ENCODE measurements around the gene RBBP8NL. TPM values are rescaled to one million over a fixed set of nuclear protein-coding genes. Genes with fewer than 3 reads are reported as not detected.

The RBBP8NL gene
- total and polyA plus RNA-seq, 2 donors (not counting 3 experiments of a cell fraction or from before 2014, with no cell fraction given): not detected

DNA sequence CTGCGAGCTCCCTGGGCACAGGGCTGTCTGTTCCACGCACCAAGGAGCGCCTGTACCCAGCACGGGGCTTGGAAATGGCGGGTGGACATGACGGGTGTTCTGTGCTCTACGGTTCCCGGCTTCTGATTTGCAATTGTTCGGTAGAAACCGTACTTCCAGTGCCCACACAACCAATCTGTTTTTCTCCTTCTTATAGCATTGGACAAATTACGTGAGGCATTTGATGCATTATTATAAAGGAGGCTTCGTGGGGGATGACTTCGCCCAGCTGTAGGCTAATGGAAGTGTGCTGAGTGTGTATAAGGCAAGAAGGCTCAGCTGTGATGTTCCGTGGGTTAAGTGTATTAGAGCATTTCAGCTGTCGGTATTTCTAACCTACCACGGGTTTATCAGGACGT lies 50.3 kb downstream of the RBBP8NL start:
- no peak overlapping the region for H3K27ac ChIP-seq (ENCODE audit: insufficient read depth, low read depth, low read length)
- dilution Hi-C loops (cut with MboI; ENCODE audit: extremely low pct_ligation_motif_present, low sequenced_read_pairs) (no loop called here), intact Hi-C loops (cut with micrococcal nuclease) (no loop called here)
- H3K36me3 ChIP-seq (ENCODE audit: control insufficient read depth in 2 of 2, extremely low read depth in 1 of 2, insufficient read depth in 2 of 2, low read length in 2 of 2): no peaks in the 10 kb centered on the region
- H3K9ac ChIP-seq (replicated peaks; ENCODE audit: extremely low read depth, insufficient read depth, low read length): no peak overlapping the region
- no TSS peak for BruUV-seq (replicated peaks)
- no peak overlapping the region for H2AFZ ChIP-seq (ENCODE audit: low read depth, low read length)
- FAIRE-seq (no peak), DNase-seq (ENCODE audit: low read depth, low spot score) (no peak)
- H3K4me1 ChIP-seq (ENCODE audit: control insufficient read depth, extremely low read depth, insufficient read depth, low read length): peaks cover 15% of the 10 kb centered on the region
- H3K4me3 ChIP-seq (replicated peaks in 1 of 3; ENCODE audit: insufficient read depth in 1 of 3, low read depth in 1 of 3, low read length in 3 of 3): no peak overlapping the region
- H3K4me2 ChIP-seq (ENCODE audit: insufficient read depth, low read length): no peak overlapping the region
- no peaks in the 10 kb centered on the region for H4K20me1 ChIP-seq (replicated peaks; ENCODE audit: control insufficient read depth, extremely low read depth, insufficient read depth, low read length)
- TF ChIP-seq EZH2 (IDR thresholded peaks at IDR 0.05; ENCODE audit: borderline replicate concordance, low read depth, low read length, severe bottlenecking): no peak
- no peak for TF ChIP-seq POLR2AphosphoS5 (IDR thresholded peaks at IDR 0.05; ENCODE audit: insufficient read depth, low read depth, low read length)
- no peak for TF ChIP-seq FOS (IDR thresholded peaks at IDR 0.05; ENCODE audit: borderline replicate concordance, insufficient read depth, low read length)
- TF ChIP-seq GATA2 (IDR thresholded peaks at IDR 0.05; ENCODE audit: insufficient read depth, insufficient read length, low read depth, low read length): no peak
- TF ChIP-seq MYC (IDR thresholded peaks at IDR 0.05; ENCODE audit: low read depth, low read length): no peak
- TF ChIP-seq, protein P1, sequence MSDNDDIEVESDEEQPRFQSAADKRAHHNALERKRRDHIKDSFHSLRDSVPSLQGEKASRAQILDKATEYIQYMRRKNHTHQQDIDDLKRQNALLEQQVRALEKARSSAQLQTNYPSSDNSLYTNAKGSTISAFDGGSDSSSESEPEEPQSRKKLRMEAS (IDR thresholded peaks at IDR 0.05; ENCODE audit: insufficient read depth, insufficient read length): no peak
- TF ChIP-seq POLR2A (IDR thresholded peaks at IDR 0.05; ENCODE audit: low read depth, low read length): no peak
- TF ChIP-seq, protein P2, sequence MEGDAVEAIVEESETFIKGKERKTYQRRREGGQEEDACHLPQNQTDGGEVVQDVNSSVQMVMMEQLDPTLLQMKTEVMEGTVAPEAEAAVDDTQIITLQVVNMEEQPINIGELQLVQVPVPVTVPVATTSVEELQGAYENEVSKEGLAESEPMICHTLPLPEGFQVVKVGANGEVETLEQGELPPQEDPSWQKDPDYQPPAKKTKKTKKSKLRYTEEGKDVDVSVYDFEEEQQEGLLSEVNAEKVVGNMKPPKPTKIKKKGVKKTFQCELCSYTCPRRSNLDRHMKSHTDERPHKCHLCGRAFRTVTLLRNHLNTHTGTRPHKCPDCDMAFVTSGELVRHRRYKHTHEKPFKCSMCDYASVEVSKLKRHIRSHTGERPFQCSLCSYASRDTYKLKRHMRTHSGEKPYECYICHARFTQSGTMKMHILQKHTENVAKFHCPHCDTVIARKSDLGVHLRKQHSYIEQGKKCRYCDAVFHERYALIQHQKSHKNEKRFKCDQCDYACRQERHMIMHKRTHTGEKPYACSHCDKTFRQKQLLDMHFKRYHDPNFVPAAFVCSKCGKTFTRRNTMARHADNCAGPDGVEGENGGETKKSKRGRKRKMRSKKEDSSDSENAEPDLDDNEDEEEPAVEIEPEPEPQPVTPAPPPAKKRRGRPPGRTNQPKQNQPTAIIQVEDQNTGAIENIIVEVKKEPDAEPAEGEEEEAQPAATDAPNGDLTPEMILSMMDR (IDR thresholded peaks at IDR 0.05; ENCODE audit: extremely low read depth in 1 of 2, insufficient read depth in 1 of 2, low read depth in 1 of 2, low read length in 2 of 2): no peak
- no peak for TF ChIP-seq JUN (IDR thresholded peaks at IDR 0.05; ENCODE audit: borderline replicate concordance, insufficient read depth, insufficient read length, low read depth)
- no peaks in the 10 kb centered on the region for H3K79me2 ChIP-seq (ENCODE audit: control insufficient read depth, insufficient read depth, low read length)
- CTCF ChIA-PET: interaction anchor here (2.2 to 9.9 kb wide), 2 partner anchors 10 to 70 kb away, joined by 9 to 179 read pairs; partner anchors contain the start of gene LAMA5
- POLR2A ChIA-PET: no interaction called here
- no peaks in the 10 kb centered on the region for H3K27me3 ChIP-seq (ENCODE audit: control insufficient read depth in 2 of 2, insufficient read depth in 2 of 2, low read length in 2 of 2)
- no peaks in the 10 kb centered on the region for H3K9me3 ChIP-seq (replicated peaks; ENCODE audit: control insufficient read depth, insufficient read depth, low read length)
- H3K9me1 ChIP-seq (replicated peaks; ENCODE audit: control insufficient read depth, extremely low read depth, insufficient read depth, low read length): no peaks in the 10 kb centered on the region
